GM10266 (cell line): ENCODE measurements around the gene EBF3.

Experiments
- DNase-seq: peaks from one replicate; pipeline ENCODE4 v3.0.0; 2012; ENCODE audit errors: extremely low spot score
- TF ChIP-seq, protein P1 (sequence below): IDR thresholded peaks from 2 replicates; pipeline ENCODE4 v1.5.1; 2012; ENCODE audit warnings: mild to moderate bottlenecking, low read depth; ENCODE audit not compliant: control insufficient read depth, insufficient read depth; ENCODE audit errors: missing control alignments

Gene EBF3

DNA sequence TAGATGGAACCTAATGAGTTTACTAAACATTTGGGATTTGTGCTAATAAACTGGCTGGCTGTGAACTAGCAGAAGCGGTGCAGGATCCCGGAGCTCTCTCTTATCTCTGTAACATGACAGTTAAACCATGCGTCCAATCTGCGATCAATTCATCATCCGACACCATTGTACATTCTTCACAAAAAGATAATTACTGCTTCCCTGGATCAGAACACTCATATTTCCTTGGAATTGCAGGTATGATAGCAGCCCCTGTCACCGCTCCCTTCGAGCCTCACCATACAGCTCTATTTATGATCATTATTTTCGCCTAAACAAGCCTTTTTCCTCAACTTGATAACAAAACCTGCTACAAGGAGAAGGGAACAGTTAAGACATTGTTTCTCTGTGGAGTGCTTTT is 18.5 kb downstream of the EBF3 start:
- DNase-seq: no peak
- TF ChIP-seq, protein P1, sequence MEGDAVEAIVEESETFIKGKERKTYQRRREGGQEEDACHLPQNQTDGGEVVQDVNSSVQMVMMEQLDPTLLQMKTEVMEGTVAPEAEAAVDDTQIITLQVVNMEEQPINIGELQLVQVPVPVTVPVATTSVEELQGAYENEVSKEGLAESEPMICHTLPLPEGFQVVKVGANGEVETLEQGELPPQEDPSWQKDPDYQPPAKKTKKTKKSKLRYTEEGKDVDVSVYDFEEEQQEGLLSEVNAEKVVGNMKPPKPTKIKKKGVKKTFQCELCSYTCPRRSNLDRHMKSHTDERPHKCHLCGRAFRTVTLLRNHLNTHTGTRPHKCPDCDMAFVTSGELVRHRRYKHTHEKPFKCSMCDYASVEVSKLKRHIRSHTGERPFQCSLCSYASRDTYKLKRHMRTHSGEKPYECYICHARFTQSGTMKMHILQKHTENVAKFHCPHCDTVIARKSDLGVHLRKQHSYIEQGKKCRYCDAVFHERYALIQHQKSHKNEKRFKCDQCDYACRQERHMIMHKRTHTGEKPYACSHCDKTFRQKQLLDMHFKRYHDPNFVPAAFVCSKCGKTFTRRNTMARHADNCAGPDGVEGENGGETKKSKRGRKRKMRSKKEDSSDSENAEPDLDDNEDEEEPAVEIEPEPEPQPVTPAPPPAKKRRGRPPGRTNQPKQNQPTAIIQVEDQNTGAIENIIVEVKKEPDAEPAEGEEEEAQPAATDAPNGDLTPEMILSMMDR: no peak

- TF ChIP-seq, protein P1: no peak
- no peak for DNase-seq
Observed at GRCh38 chr10:129945064-129945463, 19.0 kb downstream of the EBF3 start.

GRCh38 chr10:129944456-129944855 is 19.6 kb downstream of the EBF3 start:
- TF ChIP-seq, protein P1: no peak
- DNase-seq: no peak

- no peak for DNase-seq
- TF ChIP-seq, protein P1: no peak
Observed at GRCh38 chr10:129942936-129943715, 20.9 kb downstream of the EBF3 start.

DNA sequence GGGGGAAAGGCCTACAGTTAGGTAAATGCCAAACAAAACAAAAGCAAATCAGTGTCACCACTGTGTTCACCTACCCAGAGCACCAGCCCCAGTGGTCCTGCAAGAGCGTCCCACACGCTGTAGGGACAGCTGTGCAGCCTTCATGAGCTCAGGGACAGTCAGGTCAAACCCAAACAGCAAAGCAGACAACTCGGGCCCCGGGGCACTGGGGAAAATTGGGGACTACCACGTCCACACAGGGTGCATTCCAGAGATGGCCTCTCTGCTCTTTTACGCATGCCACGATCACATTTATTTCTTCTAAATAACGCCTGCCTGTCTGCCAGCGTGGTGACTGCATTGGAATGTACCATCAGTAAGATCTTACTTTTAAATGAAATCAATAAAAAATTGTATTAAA is 21.7 kb downstream of the EBF3 start:
- no peak for DNase-seq
- TF ChIP-seq, protein P1: no peak

- TF ChIP-seq, protein P1: no peak
- DNase-seq: no peak
Observed at GRCh38 chr10:129942019-129942277, 22.1 kb downstream of the EBF3 start.

DNA sequence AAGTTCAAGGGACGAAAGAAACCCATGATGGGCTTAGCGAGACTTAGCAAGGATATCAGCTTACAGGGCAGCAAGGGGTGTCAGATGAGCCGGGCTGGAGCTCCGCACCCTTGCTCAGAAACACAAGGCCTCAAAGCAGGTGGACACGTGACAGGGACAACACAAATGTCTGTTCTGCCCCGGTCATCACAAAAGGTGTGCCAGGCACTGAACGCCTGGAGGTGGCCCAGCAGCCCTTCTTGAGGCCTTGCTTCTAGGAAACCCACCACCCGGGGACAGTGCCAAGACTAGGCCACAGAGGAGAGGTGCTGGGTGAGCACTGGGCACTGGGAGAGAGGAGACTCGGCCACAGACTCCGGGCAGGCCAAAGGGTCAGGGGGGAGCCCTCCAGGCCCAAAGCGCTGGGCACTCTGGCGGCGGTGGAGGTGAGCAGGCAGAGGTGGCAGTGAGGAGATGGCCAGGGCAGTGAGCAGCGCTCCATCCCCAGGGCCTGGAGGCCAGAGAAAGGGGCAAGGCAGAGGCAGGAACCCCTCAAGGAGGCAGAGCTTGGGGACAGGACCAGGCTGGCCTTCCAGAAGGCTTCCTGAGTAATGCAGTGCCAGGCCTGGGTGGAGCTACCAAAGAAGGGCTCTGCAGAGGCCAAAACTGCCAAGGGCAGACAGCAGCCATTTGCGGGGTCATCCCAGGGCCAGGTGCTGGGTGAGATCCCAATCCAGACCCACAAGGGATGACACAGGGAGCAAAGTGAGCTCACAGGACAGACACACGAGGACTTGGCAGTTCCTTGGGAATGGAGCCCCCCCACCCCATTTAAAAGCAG is 22.7 kb downstream of the EBF3 start:
- TF ChIP-seq, protein P1: no peak

More for the DNA sequence above, 22.7 kb downstream of the EBF3 start:
- no peak for DNase-seq
